Astrocyte (in vitro differentiated cells and primary cell): ENCODE measurements around the gene SH3RF1. TPM values are rescaled to one million over a fixed set of nuclear protein-coding genes. Genes with fewer than 3 reads are reported as not detected.

Source experiments
- DNase-seq: peaks from one replicate; pipeline ENCODE4 v3.0.0-alpha.2; 2010; ENCODE audit warnings: low read depth
- FAIRE-seq: peaks from 2 replicates; lab custom pipeline; 2011; peaks lifted over from hg19 to GRCh38; lab: Jason Lieb, UNC
- H2AFZ ChIP-seq: 2 replicates; pipeline ENCODE4 v1.6.0; 2012; ENCODE audit warnings: low read depth, low read length, inconsistent platforms
- H3K27ac ChIP-seq: 2 replicates; pipeline ENCODE4 v1.5.1; 2011; ENCODE audit warnings: low read depth, low read length, inconsistent platforms
- H3K27me3 ChIP-seq: 2 replicates; pipeline ENCODE4 v1.6.0; 2011; ENCODE audit warnings: low read length, inconsistent platforms; ENCODE audit not compliant: insufficient read depth
- H3K36me3 ChIP-seq: 2 replicates; pipeline ENCODE4 v1.5.1; 2011; ENCODE audit warnings: low read length, inconsistent platforms; ENCODE audit not compliant: insufficient read depth
- H3K4me1 ChIP-seq: 2 replicates; pipeline ENCODE4 v1.5.1; 2011; ENCODE audit warnings: low read length, inconsistent platforms; ENCODE audit not compliant: insufficient read depth
- H3K4me2 ChIP-seq: 2 replicates; pipeline ENCODE4 v1.6.0; 2012; ENCODE audit warnings: low read length, inconsistent platforms
- H3K4me3 ChIP-seq: 2 replicates; pipeline ENCODE4 v1.5.1; 2011; ENCODE audit warnings: low read depth, mild to moderate bottlenecking, low read length, inconsistent platforms; ENCODE audit not compliant: insufficient read depth
- H3K79me2 ChIP-seq: 2 replicates; pipeline ENCODE4 v1.6.0; 2012; ENCODE audit warnings: mild to moderate bottlenecking, low read length, inconsistent platforms; ENCODE audit not compliant: insufficient read depth
- H3K9ac ChIP-seq: 2 replicates; pipeline ENCODE4 v1.6.0; 2012; ENCODE audit warnings: mild to moderate bottlenecking, low read length, inconsistent platforms
- H3K9me3 ChIP-seq: 2 replicates; pipeline ENCODE4 v1.5.1; 2012; ENCODE audit warnings: low read depth, mild to moderate bottlenecking, low read length, inconsistent platforms; ENCODE audit not compliant: insufficient read depth
- H4K20me1 ChIP-seq: 2 replicates; pipeline ENCODE4 v1.6.0; 2012; ENCODE audit warnings: low read length, inconsistent platforms; ENCODE audit not compliant: insufficient read depth
- H3K27ac Mint-ChIP-seq: one replicate; pipeline ENCODE4 v1.8.0; 2021; ENCODE audit warnings: mild to moderate bottlenecking, mixed read lengths; ENCODE audit not compliant: unreplicated experiment
- H3K27me3 Mint-ChIP-seq: one replicate; pipeline ENCODE4 v1.8.0; 2021; ENCODE audit warnings: low read depth, mixed read lengths; ENCODE audit not compliant: unreplicated experiment
- H3K36me3 Mint-ChIP-seq: one replicate; pipeline ENCODE4 v1.8.0; 2021; ENCODE audit warnings: low read depth, mixed read lengths; ENCODE audit not compliant: unreplicated experiment
- H3K4me1 Mint-ChIP-seq: one replicate; pipeline ENCODE4 v1.8.0; 2021; ENCODE audit warnings: low read depth, mixed read lengths; ENCODE audit not compliant: unreplicated experiment
- H3K4me3 Mint-ChIP-seq: one replicate; pipeline ENCODE4 v1.8.0; 2021; ENCODE audit warnings: mild to moderate bottlenecking, moderate library complexity, mixed read lengths; ENCODE audit not compliant: unreplicated experiment
- H3K9me3 Mint-ChIP-seq: one replicate; pipeline ENCODE4 v1.8.0; 2021; ENCODE audit warnings: mild to moderate bottlenecking, mixed read lengths; ENCODE audit not compliant: unreplicated experiment
- EZH2 ChIP-seq: IDR thresholded peaks from 2 replicates; pipeline ENCODE4 v1.6.1; 2012; ENCODE audit warnings: mild to moderate bottlenecking, low read length, inconsistent platforms; ENCODE audit not compliant: insufficient read depth
- total RNA-seq: library from RNA; stranded (reverse); gene quantifications from 2 replicates; pipeline ENCODE4 v1.2.1, GENCODE V29; 2021
- TF ChIP-seq, protein P1 (sequence below): IDR thresholded peaks from 2 replicates; pipeline ENCODE4 v1.5.1; 2011; ENCODE audit warnings: low read depth, mild to moderate bottlenecking, inconsistent platforms, low read length, moderate library complexity; ENCODE audit not compliant: insufficient read depth

The SH3RF1 gene
- total RNA-seq, 1 donor from 2014 or later, result 25.9 TPM

DNA sequence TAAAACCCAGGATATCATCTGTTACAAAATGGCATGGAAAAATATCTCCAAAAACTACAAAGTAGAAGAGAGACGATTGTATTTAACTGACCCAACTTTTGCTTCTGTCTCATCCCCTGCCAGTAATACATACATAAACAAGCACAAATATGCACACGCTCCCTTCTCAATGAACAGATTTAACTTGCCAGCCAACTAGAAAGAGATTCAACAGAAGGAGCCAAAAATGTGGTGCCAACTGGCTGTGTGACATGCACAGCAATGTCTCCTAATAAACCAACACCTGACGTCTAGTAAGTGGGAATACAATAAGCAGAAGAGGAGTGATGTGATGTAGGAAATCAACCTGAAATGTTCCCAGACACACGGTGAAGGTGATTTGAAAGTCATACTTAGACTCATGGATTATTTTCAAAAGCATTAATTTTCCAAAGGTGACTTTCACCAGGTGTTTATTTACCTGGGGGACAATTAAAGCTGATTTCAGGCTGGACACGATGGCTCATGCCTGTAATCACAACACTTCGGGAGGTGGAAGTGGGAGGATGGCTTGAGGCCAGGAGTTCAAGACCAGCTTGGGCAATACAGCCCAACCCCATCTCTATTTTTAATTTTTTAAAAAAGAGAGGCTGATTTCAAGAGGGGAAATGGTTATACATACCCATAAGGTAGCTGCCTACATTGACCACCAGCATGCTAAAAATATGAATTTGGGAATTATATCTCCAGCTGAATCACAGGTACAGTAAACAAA is 33.7 kb downstream of the SH3RF1 start:
- Histone ChIP-seq H3K9me3 (no peaks in the 10 kb centered on the region), H4K20me1 (peaks cover 78% of the 10 kb centered on the region), H3K4me3 (no peak overlapping the region), H3K27ac (no peak overlapping the region), H3K27me3 (no peaks in the 10 kb centered on the region), H3K36me3 (peaks cover 5% of the 10 kb centered on the region), H3K79me2 (peaks cover 99% of the 10 kb centered on the region), H3K4me1 (peaks cover 32% of the 10 kb centered on the region), H2AFZ (no peak overlapping the region), H3K9ac (no peak overlapping the region), H3K4me2 (no peak overlapping the region)
- Mint-ChIP-seq H3K27me3 (no peaks in the 10 kb centered on the region), H3K9me3 (no peaks in the 10 kb centered on the region), H3K27ac (no peak overlapping the region), H3K4me1 (peaks cover 20% of the 10 kb centered on the region), H3K4me3 (no peak overlapping the region), H3K36me3 (peaks cover 8% of the 10 kb centered on the region)
- FAIRE-seq (peak; percentile 76), DNase-seq (no peak)
- TF ChIP-seq EZH2, result no peak
- TF ChIP-seq, protein P1, sequence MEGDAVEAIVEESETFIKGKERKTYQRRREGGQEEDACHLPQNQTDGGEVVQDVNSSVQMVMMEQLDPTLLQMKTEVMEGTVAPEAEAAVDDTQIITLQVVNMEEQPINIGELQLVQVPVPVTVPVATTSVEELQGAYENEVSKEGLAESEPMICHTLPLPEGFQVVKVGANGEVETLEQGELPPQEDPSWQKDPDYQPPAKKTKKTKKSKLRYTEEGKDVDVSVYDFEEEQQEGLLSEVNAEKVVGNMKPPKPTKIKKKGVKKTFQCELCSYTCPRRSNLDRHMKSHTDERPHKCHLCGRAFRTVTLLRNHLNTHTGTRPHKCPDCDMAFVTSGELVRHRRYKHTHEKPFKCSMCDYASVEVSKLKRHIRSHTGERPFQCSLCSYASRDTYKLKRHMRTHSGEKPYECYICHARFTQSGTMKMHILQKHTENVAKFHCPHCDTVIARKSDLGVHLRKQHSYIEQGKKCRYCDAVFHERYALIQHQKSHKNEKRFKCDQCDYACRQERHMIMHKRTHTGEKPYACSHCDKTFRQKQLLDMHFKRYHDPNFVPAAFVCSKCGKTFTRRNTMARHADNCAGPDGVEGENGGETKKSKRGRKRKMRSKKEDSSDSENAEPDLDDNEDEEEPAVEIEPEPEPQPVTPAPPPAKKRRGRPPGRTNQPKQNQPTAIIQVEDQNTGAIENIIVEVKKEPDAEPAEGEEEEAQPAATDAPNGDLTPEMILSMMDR, result no peak

DNA sequence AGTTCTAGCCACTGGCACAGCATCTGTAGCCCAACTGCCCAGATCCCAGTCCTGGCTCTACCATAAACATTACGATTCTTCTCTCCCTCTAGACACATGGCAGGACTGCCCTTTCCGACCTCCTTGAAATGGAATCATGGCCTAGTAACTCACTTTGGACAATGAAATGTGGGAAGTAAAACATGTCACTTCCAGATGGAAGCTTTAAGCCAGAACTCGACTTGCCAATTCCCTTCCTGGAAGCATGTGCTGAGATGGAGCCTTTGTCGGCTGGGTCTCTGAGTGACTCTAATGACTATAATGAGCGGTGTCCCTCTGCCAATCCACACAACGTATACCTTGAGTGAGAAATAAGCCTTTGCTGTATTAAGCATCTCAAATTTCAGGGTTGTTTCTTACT is 34.7 kb downstream of the SH3RF1 start:
- Mint-ChIP-seq H3K9me3 (no peaks in the 10 kb centered on the region), H3K4me3 (no peak overlapping the region), H3K4me1 (peaks cover 20% of the 10 kb centered on the region), H3K36me3 (peaks cover 7% of the 10 kb centered on the region), H3K27ac (no peak overlapping the region), H3K27me3 (no peaks in the 10 kb centered on the region)
- H4K20me1 ChIP-seq, result peaks cover 76% of the 10 kb centered on the region
- peaks cover 96% of the 10 kb centered on the region for H3K79me2 ChIP-seq
- H3K4me1 ChIP-seq, result peaks cover 26% of the 10 kb centered on the region
- no peaks in the 10 kb centered on the region for H3K27me3 ChIP-seq
- TF ChIP-seq, protein P1, result no peak
- TF ChIP-seq EZH2, result no peak
- FAIRE-seq (no peak), DNase-seq (no peak)
- no peaks in the 10 kb centered on the region for H3K9me3 ChIP-seq
- no peak overlapping the region for H3K4me2 ChIP-seq
- H3K4me3 ChIP-seq, result no peak overlapping the region
- H3K36me3 ChIP-seq, result peaks cover 5% of the 10 kb centered on the region
- H3K9ac ChIP-seq, result no peak overlapping the region
- no peak overlapping the region for H3K27ac ChIP-seq
- H2AFZ ChIP-seq, result no peak overlapping the region
